DMS79 (cell line): ENCODE data around the gene FAM120AOS.
A peak's percentile ranks its signal among the peaks of the same experiment; 100 is the strongest.

Source experiments
- DNase-seq: peaks from one replicate; lab custom pipeline; 2025; lab: John Stamatoyannopoulos, UW

FAM120AOS gene

GRCh38 chr9:93437996-93438395 lies 15.4 kb downstream of the FAM120AOS start:
- DNase-seq = no peak

- no peak for DNase-seq
Measured at GRCh38 chr9:93436655-93437407, 16.6 kb downstream of the FAM120AOS start.

GRCh38 chr9:93436218-93436617 lies 17.2 kb downstream of the FAM120AOS start:
- no peak for DNase-seq

GRCh38 chr9:93435386-93435785 lies 18.0 kb downstream of the FAM120AOS start:
- DNase-seq = no peak

- DNase-seq = no peak
Measured at GRCh38 chr9:93434056-93434455, 19.3 kb downstream of the FAM120AOS start.

- DNase-seq = no peak
Measured at GRCh38 chr9:93432964-93433363, 20.4 kb downstream of the FAM120AOS start.

GRCh38 chr9:93431539-93432105 lies 21.8 kb downstream of the FAM120AOS start:
- DNase-seq = no peak

GRCh38 chr9:93427655-93428379 lies 25.6 kb downstream of the FAM120AOS start:
- no peak for DNase-seq

- peak; percentile 8 for DNase-seq
Measured at GRCh38 chr9:93422977-93423616, 30.3 kb downstream of the FAM120AOS start.

- DNase-seq = no peak
Measured at GRCh38 chr9:93419023-93419422, 34.4 kb downstream of the FAM120AOS start.

- no peak for DNase-seq
Measured at GRCh38 chr9:93417538-93417937, 35.8 kb downstream of the FAM120AOS start.

GRCh38 chr9:93416530-93417235 lies 36.7 kb downstream of the FAM120AOS start:
- DNase-seq = no peak

GRCh38 chr9:93415176-93415690 lies 38.1 kb downstream of the FAM120AOS start:
- no peak for DNase-seq

GRCh38 chr9:93413530-93413929 lies 39.9 kb downstream of the FAM120AOS start:
- DNase-seq = no peak

- no peak for DNase-seq
Measured at GRCh38 chr9:93406371-93406770, 47.0 kb downstream of the FAM120AOS start.

- no peak for DNase-seq
Measured at GRCh38 chr9:93398471-93398870, 54.9 kb downstream of the FAM120AOS start.

GRCh38 chr9:93397661-93398373 lies 55.6 kb downstream of the FAM120AOS start:
- no peak for DNase-seq
